NOMO-1 (cell line): ENCODE data around the gene FMO2.
"Not testable (repeated sequence)": the region's sequence is repeated elsewhere in the genome, so short reads cannot be mapped to it uniquely, and the experiment has no call there.

Experiments used
- DNase-seq, 2 experiments: peaks; one replicate each; lab custom pipeline; 2025; ENCODE audit not compliant: unreplicated experiment in 2 of 2; lab: John Stamatoyannopoulos, UW

Gene FMO2

DNA sequence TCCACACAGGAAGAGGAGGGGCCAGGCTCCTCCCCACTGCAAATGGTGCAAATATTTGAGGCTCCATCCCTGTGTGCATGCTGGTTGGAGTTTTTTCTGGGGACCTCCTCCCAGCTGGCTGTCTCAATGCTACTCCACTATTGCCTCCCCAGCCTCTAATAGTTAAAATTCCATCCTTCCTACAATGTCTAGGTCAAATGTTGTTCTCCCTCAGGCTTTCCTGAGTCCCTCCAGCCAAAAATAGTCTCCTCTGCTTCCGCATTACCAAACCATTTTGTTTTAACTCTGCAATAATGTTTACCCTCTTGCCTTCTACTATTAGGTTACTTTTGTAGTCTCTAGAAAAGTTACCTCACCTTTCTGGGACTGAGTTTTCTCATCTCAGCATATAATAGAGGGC is 33.6 kb downstream of the FMO2 start:
- no peak for DNase-seq

DNA sequence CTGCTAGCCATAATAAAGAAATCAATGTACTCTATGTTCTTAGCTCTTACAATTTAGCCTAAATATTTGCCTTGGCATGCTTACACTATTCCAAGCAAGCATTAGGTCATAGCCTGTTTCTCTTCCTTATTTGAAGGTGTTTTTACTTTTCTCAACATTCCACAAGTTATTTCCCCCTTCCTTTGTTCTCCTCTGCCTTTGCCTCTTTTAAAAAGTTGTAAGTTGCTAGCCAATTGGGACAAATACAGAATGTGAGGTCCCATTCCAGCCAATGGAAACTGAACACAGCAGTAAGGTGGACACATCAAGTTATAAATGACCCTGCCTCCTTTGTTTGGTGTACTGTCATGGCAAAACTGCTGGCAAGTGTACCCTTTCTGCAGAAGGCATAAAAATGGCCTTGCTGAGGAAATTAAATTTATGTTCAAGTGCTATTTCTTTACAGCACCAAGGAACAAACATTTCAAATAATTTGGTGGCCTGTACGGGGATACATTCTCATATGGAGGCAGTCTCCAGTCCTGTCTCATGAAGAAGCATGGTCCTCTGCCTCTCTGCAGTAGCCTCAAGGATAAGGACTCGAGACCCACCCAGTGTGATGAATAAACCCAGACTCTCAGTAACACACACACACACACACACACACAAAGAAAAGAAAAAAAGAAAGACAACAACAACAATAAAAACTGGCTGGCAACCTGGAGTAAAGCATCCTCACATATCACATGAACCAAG is 34.4 kb downstream of the FMO2 start:
- no peak for DNase-seq

DNA sequence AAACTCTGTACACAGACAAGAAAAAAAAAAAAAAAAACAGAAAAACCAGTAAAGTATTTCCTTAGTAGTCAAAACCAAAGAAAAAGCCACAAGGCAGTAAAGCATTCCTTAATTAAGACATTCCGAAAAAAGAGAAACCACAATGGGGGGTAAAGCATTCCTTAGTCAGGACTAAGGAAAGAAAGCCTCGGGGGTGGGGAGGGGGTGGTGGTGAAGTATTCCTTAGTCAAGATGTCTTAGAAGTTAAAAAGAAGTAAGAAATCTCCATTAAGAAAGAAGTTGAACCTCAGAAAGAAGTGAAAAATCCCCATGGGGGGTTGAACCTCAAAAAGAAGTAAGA is 35.0 kb downstream of the FMO2 start:
- DNase-seq: no peak

DNA sequence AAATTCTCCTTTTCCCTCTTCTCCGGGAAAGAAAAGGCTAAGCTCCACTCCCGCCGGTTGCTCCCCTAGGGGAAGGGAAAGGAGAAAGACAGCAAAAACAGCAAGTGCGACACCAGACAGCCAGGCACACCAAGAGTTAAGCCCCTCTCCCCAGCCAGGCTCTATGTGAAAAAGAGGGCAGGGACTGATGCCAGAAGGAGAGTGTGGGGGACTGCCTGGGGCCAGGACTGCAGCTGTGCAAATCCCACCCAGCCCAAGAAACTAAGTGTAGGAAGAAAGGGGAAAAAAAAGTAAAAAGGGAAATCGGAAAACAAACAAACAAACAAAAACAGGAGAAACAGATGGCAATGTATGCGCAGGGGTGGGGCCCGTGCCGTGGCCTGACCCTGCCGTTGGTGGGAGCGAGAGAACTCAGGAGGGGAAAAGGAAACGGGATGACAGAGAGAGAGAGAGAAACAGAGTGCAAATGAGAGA is 35.5 kb downstream of the FMO2 start:
- DNase-seq: no peak

GRCh38 chr1:171221665-171222591 is 36.8 kb downstream of the FMO2 start:
- DNase-seq: no peak

GRCh38 chr1:171222936-171223335 is 37.8 kb downstream of the FMO2 start:
- DNase-seq: no peak

DNA sequence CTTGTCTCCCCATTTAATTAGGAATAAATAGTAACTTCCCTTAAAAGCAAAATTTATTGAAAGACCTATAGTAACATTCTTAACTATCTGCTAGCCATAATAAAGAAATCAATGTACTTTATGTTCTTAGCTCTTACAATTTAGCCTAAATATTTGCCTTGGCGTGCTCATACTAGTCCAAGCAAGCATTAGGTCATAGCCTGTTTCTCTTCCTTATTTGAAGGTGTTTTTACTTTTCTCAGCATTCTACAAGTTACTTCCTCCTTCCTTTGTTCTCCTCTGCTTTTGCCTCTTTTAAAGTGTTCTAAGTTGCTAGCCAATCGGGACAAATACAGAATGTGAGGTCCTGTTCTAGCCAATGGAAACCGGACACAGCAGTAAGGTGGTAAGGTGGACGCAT is 39.2 kb downstream of the FMO2 start:
- peak; percentile 17 to 53 for DNase-seq

GRCh38 chr1:171226747-171227370 is 41.8 kb downstream of the FMO2 start:
- peak; percentile 36 to 40 for DNase-seq

DNA sequence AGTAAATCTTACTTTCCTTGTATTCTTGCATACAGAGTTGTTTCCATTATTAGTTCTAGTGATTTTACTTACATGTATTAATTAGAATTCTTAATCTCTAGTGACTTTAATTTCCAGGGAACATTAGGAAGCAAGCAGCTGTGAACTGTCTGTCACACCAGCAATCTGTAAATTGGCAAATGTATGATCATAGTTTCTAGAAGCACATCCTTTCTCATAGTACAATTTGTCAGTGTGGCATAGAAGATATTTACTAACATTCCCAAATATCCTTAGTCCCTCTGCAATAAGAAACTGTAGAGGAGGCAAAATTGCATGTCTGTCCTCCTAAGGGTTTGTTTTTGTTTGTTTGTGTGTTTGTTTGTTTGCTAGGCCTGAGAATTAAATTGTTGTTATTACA is 46.2 kb downstream of the FMO2 start:
- DNase-seq: no peak

DNA sequence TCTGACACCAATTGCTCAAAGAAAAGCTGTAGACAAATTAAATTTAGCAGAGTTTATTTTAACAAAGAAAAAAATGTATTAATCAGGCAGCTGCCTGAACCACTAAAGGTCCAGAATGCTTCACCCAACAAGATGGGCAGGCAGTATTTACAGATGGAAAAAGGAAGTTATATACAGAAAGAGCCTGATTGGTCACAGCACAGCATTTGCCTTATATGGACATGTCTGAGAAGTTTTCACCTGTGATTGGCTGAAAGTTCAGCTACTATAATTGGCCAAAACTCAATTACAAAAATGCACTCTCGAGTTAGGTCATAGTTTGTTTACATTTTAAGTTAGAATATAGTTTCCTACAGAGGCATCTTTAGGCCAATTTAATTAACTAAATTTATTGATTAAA is 48.1 kb downstream of the FMO2 start:
- DNase-seq: no peak

- not testable (repeated sequence) for DNase-seq
These were observed 51.1 kb downstream of the FMO2 start for GRCh38 chr1:171236231-171236630.

- no peak for DNase-seq
These were observed 58.8 kb downstream of the FMO2 start for GRCh38 chr1:171243878-171244277.

GRCh38 chr1:171245458-171246064 is 60.5 kb downstream of the FMO2 start:
- DNase-seq: peak; percentile 2 to 38

DNA sequence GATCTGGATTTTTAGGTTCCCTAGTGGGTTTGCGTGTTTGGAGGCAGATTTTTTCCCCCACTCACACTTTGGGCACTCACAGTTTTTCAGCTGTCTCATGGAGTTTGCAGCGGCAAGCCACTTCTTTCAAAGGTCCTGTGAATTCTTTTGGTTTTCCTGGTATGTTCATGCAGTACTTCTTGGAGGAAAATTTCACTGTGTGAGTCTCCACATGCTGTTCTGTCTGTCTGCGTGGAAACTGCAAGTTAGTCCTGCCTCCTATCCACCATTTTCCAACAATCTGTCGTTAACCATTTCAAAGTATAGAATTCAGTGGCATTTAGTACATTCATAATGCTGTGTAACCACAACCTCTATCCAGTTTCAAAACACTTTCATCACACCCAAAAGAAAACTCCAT is 62.4 kb downstream of the FMO2 start:
- DNase-seq: no peak

GRCh38 chr1:171248302-171248701 is 63.2 kb downstream of the FMO2 start, which contains the start of gene FMO1:
TSS of gene FMO1 (plus strand) at chr1:171248494. CDS start at chr1:171258088, 9,594 bp downstream.
- no peak for DNase-seq

- no peak for DNase-seq
These were observed 63.7 kb downstream of the FMO2 start for GRCh38 chr1:171248841-171249240.

GRCh38 chr1:171250263-171250662 is 65.2 kb downstream of the FMO2 start:
- DNase-seq: peak; percentile 2 to 31

- DNase-seq: peak; percentile 12 to 45
These were observed 66.2 kb downstream of the FMO2 start for GRCh38 chr1:171251042-171251951.

DNA sequence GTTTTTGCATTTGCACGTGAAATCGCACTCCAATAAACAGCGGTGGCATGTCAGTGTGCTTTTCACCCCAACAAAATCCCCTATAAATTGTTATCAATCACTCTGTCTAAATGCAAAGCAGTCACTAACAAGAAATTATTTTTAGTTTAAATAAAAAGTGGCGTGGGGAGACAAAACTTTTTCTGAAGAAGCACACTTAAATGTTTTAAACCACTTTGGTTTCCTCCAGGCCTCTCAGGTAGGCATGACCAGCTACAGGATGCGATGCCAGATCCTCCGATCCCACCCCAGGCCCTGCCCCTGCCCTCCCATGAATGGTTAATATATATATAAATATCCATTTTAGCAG is 66.8 kb downstream of the FMO2 start:
- no peak for DNase-seq

DNA sequence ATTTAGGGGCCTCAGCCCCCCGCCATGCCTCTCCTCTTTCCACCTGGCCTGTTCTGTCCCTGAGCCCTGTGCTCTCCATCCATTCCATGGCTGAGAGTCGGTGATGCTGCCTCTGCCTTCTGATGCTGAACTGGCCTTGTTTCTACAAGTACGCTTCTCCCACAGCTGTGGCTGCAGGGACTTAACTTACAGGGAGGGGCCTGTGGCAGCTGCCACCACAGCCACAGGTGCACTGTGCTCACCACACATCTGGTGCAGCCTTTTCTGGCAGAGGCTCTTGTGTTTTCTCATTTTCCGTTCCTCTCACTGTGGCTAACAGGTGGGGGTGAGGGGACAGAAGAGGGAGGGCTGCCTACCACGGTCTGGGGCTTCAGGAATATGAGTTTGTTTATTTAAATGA is 67.4 kb downstream of the FMO2 start:
- no peak for DNase-seq
